Neuronal stem cell (in vitro differentiated cells): ENCODE results near the gene GPX7.

Experiments
- DNase-seq: peaks from one replicate; pipeline ENCODE4 v3.0.0-alpha.2; 2013; ENCODE audit warnings: low spot score
- H2AFZ ChIP-seq: one replicate; pipeline ENCODE4 v1.6.1; 2013; ENCODE audit warnings: mild to moderate bottlenecking, low read length, inconsistent platforms
- H2AK5ac ChIP-seq: 2 replicates; pipeline ENCODE4 v1.6.1; 2013; ENCODE audit warnings: low read depth, mild to moderate bottlenecking, inconsistent platforms, low read length, moderate library complexity, mixed read lengths
- H2BK120ac ChIP-seq: 2 replicates; pipeline ENCODE4 v1.6.1; 2013; ENCODE audit warnings: low read depth, mild to moderate bottlenecking, inconsistent platforms, low read length, moderate library complexity, mixed read lengths
- H2BK12ac ChIP-seq: one replicate; pipeline ENCODE4 v1.6.1; 2013; ENCODE audit warnings: low read length, inconsistent platforms
- H2BK15ac ChIP-seq: 2 replicates; pipeline ENCODE4 v1.6.1; 2013; ENCODE audit warnings: mild to moderate bottlenecking, low read length, inconsistent platforms, mixed read lengths
- H2BK5ac ChIP-seq: one replicate; pipeline ENCODE4 v1.6.1; 2013; ENCODE audit warnings: inconsistent platforms, mild to moderate bottlenecking, low read length, moderate library complexity
- H3K14ac ChIP-seq: one replicate; pipeline ENCODE4 v1.6.1; 2013; ENCODE audit warnings: low read length, inconsistent platforms
- H3K18ac ChIP-seq: 2 replicates; pipeline ENCODE4 v1.6.1; 2013; ENCODE audit warnings: low read length, inconsistent platforms
- H3K23ac ChIP-seq: 2 replicates; pipeline ENCODE4 v1.6.1; 2013; ENCODE audit warnings: low read depth, mild to moderate bottlenecking, mixed read lengths, low read length, inconsistent platforms; ENCODE audit not compliant: poor library complexity
- H3K27ac ChIP-seq: replicated peaks from 3 replicates; pipeline ENCODE4 v1.5.1; 2013; ENCODE audit warnings: low read length, inconsistent platforms
- H3K27me3 ChIP-seq, 3 experiments: 2 replicates each; pipeline ENCODE4 v1.6.1; 2013; ENCODE audit warnings: low read length in 3 of 3, mild to moderate bottlenecking in 2 of 3, inconsistent platforms in 1 of 3, low read depth in 1 of 3, mixed read lengths in 1 of 3, moderate library complexity in 1 of 3; ENCODE audit not compliant: control insufficient read depth in 3 of 3, insufficient read depth in 3 of 3
- H3K36me3 ChIP-seq, 2 donors: replicated peaks in 1 of 2; 2 replicates each; pipeline ENCODE4 v1.6.1; 2013; ENCODE audit warnings: low read length in 2 of 2; ENCODE audit not compliant: control insufficient read depth in 2 of 2, insufficient read depth in 2 of 2
- H3K4ac ChIP-seq: 2 replicates; pipeline ENCODE4 v1.6.1; 2013; ENCODE audit warnings: inconsistent platforms, mild to moderate bottlenecking, low read length, moderate library complexity
- H3K4me1 ChIP-seq, 2 donors: 1 replicate in 1 of 2; 2 replicates in 1 of 2; pipeline ENCODE4 v1.6.1; 2013; ENCODE audit warnings: low read length in 2 of 2, low read depth in 1 of 2; ENCODE audit not compliant: control insufficient read depth in 2 of 2, insufficient read depth in 1 of 2
- H3K4me2 ChIP-seq: one replicate; pipeline ENCODE4 v1.6.1; 2013; ENCODE audit warnings: mild to moderate bottlenecking, low read length, inconsistent platforms; ENCODE audit not compliant: insufficient read depth, poor library complexity, severe bottlenecking
- H3K4me3 ChIP-seq, 2 donors: 2 replicates each; pipeline ENCODE4 v1.5.1; 2013; ENCODE audit warnings: low read length in 2 of 2, mild to moderate bottlenecking in 2 of 2, inconsistent platforms in 1 of 2, moderate library complexity in 1 of 2
- H3K79me1 ChIP-seq: one replicate; pipeline ENCODE4 v1.6.1; 2013; ENCODE audit warnings: low read depth, mild to moderate bottlenecking, inconsistent platforms, low read length, moderate library complexity
- H3K9ac ChIP-seq: one replicate; pipeline ENCODE4 v1.6.1; 2013; ENCODE audit warnings: mild to moderate bottlenecking, low read depth, low read length, inconsistent platforms; ENCODE audit not compliant: poor library complexity
- H3K9me3 ChIP-seq, 2 donors: replicated peaks in 1 of 2; 2 replicates each; pipeline versions ENCODE3 to v1.6.1; 2013; ENCODE audit warnings: low read length in 2 of 2, mild to moderate bottlenecking in 2 of 2, inconsistent platforms in 1 of 2, low read depth in 1 of 2, mixed read lengths in 1 of 2, moderate library complexity in 1 of 2; ENCODE audit not compliant: control insufficient read depth in 2 of 2, insufficient read depth in 1 of 2
- H4K8ac ChIP-seq: one replicate; pipeline ENCODE4 v1.6.1; 2013; ENCODE audit warnings: low read depth, mild to moderate bottlenecking, inconsistent platforms, low read length, moderate library complexity
- H4K91ac ChIP-seq: one replicate; pipeline ENCODE4 v1.6.1; 2013; ENCODE audit warnings: low read length, low read depth, mild to moderate bottlenecking, inconsistent platforms; ENCODE audit not compliant: poor library complexity
- WGBS, 2 donors: extraction: QIAGEN DNeasy Blood & Tissue Kit; methylation state at CpG; one replicate each; pipeline ENCODE4 v1.1.7; 2013; ENCODE audit warnings: missing lambda C conversion rate in 2 of 2, mixed read lengths in 1 of 2; ENCODE audit not compliant: insufficient read length in 2 of 2, insufficient replicate concordance in 1 of 2; ENCODE audit errors: extremely low coverage in 2 of 2; 5-methylcytosine and 5-hydroxymethylcytosine counted together

The GPX7 gene

GRCh38 chr1:52635321-52636089, 33.3 kb downstream of the GPX7 start:
- no peak for DNase-seq

DNA sequence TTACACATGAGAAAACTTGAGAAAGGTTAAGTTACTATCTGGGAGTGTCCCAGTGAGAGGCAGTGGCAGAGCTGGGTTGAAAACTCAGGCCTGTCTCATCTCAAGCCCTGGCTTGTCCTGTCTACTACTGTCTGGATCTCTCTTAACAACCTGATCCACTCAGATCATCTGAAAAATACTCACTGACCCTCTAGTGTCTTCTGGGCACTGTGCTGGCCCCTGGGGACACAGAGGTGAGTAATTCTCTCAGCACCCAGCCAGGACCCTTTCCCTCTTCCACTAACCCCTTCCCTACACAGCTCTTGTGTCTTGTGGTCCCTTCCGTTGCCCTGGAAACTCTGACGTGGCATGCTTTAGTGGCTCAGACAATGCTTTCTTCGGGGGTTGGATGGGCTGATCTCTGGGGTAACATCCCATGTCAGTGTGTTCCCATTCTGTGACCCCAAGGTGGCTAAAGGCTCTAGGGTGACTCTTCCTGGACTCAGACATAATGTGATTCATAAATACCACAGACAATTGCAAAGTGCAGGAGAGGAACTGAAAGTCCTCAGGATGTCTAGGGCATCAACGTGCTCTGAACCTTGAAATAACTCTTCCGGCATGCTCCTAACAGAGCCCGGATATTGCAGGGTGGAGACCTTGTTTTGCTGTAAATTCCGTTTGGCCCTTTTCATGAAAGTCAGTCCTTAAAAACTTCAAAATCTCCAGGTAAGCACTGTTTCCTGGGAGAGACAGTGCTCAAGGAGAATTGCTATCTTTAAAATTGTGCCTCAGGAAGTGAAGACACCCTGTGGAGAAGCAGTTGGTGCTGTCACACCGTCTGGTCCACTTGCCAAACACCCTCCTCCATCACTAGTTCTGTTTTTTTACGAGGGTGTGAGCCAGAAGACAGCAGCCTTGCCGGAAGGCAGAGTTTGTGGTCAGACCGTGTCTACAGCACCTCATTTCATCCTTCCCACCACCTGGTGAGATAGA, 34.8 kb downstream of the GPX7 start:
- no peaks in the 10 kb centered on the region for H3K36me3 ChIP-seq
- H2AK5ac ChIP-seq: no peak overlapping the region
- H2BK120ac ChIP-seq: no peak overlapping the region
- no CpG with 5 or more reads among the region's 11 CpGs for WGBS, 2 donors
- H3K27ac ChIP-seq: no peak overlapping the region
- no peak overlapping the region for H2BK5ac ChIP-seq
- no peaks in the 10 kb centered on the region for H3K79me1 ChIP-seq
- no peak for DNase-seq
- no peak overlapping the region for H4K91ac ChIP-seq
- no peak overlapping the region for H3K4me2 ChIP-seq
- H3K14ac ChIP-seq: no peak overlapping the region
- no peak overlapping the region for H3K4me3 ChIP-seq
- H3K18ac ChIP-seq: no peak overlapping the region
- peaks cover 0 to 25% (median 3%) of the 10 kb centered on the region in 3 experiments for H3K27me3 ChIP-seq
- H2AFZ ChIP-seq: peak overlapping the region; percentile 67
- no peak overlapping the region for H2BK12ac ChIP-seq
- no peak overlapping the region for H3K23ac ChIP-seq
- H3K9ac ChIP-seq: no peak overlapping the region
- H2BK15ac ChIP-seq: no peak overlapping the region
- H4K8ac ChIP-seq: no peak overlapping the region
- H3K9me3 ChIP-seq: peaks cover 2 to 5% of the 10 kb centered on the region in 2 donors
- H3K4ac ChIP-seq: no peak overlapping the region
- peaks cover 11 to 28% of the 10 kb centered on the region in 2 donors for H3K4me1 ChIP-seq

More at GRCh38 chr1:52635321-52636089, 33.3 kb downstream of the GPX7 start:
- H2BK12ac ChIP-seq: no peak overlapping the region
- H3K18ac ChIP-seq: no peak overlapping the region
- H3K9ac ChIP-seq: no peak overlapping the region
- H3K4ac ChIP-seq: no peak overlapping the region
- no peak overlapping the region for H2AK5ac ChIP-seq
- peaks cover 13 to 28% of the 10 kb centered on the region in 2 donors for H3K4me1 ChIP-seq
- no peak overlapping the region for H3K27ac ChIP-seq
- no peak overlapping the region for H4K8ac ChIP-seq
- H3K4me3 ChIP-seq: no peak overlapping the region
- no peaks in the 10 kb centered on the region for H3K79me1 ChIP-seq
- H3K36me3 ChIP-seq: no peaks in the 10 kb centered on the region
- peaks cover 2 to 5% of the 10 kb centered on the region in 2 donors for H3K9me3 ChIP-seq
- H3K14ac ChIP-seq: no peak overlapping the region
- no CpG with 5 or more reads among the region's 4 CpGs for WGBS, 2 donors
- no peak overlapping the region for H4K91ac ChIP-seq
- no peak overlapping the region for H2BK120ac ChIP-seq
- peaks cover 0 to 32% (median 3%) of the 10 kb centered on the region in 3 experiments for H3K27me3 ChIP-seq
- H2AFZ ChIP-seq: no peak overlapping the region
- H3K4me2 ChIP-seq: no peak overlapping the region
- H2BK5ac ChIP-seq: no peak overlapping the region
- no peak overlapping the region for H2BK15ac ChIP-seq
- H3K23ac ChIP-seq: no peak overlapping the region

DNA sequence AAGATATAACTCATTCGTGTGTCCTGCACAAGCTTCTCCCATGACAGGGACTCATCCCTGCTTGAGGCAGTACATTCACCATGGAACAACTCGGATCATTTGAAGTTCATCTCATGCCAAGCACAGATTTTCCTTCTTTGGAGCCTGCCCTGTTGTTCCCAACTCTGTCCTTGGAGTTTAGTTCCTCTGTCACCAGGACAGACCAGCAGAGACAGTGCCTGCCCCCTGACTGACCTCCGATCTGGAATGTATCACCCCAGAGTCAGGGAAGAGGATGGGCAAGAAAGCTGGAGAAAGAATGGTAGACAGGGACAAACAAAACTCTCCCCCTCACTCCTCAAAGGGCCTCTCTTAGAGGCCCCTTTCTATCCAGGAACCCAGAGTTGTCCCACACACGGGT, 35.8 kb downstream of the GPX7 start:
- WGBS, 2 donors: no CpG with 5 or more reads among the region's 4 CpGs
- Histone ChIP-seq H2BK5ac (no peak overlapping the region), H2BK15ac (no peak overlapping the region), H4K8ac (no peak overlapping the region), H3K4me1 (peaks cover 9 to 28% of the 10 kb centered on the region in 2 donors), H2BK120ac (no peak overlapping the region), H3K79me1 (no peaks in the 10 kb centered on the region), H4K91ac (no peak overlapping the region), H3K36me3 (peaks cover 0 to 2% of the 10 kb centered on the region in 2 donors), H3K4me2 (no peak overlapping the region), H3K14ac (no peak overlapping the region), H3K18ac (no peak overlapping the region), H2AK5ac (no peak overlapping the region), H3K9ac (no peak overlapping the region), H3K23ac (no peak overlapping the region), H3K4me3 (no peak overlapping the region), H3K27me3 (peaks cover 0 to 16% (median 3%) of the 10 kb centered on the region in 3 experiments), H2AFZ (peak overlapping the region; percentile 60), H2BK12ac (no peak overlapping the region), H3K27ac (no peak overlapping the region), H3K9me3 (peaks cover 2 to 5% of the 10 kb centered on the region in 2 donors), H3K4ac (no peak overlapping the region)
- DNase-seq: no peak

GRCh38 chr1:52640697-52641096, 38.5 kb downstream of the GPX7 start:
- Histone ChIP-seq H3K9ac (no peak overlapping the region), H2BK12ac (no peak overlapping the region), H4K91ac (no peak overlapping the region), H2BK120ac (no peak overlapping the region), H3K23ac (no peak overlapping the region), H2AFZ (no peak overlapping the region), H2AK5ac (no peak overlapping the region), H3K27ac (no peak overlapping the region), H3K9me3 (no peaks in the 10 kb centered on the region), H3K4ac (no peak overlapping the region), H3K14ac (no peak overlapping the region), H3K4me2 (no peak overlapping the region), H4K8ac (no peak overlapping the region), H3K4me3 (no peak overlapping the region), H2BK15ac (no peak overlapping the region), H3K18ac (no peak overlapping the region), H2BK5ac (no peak overlapping the region), H3K79me1 (no peaks in the 10 kb centered on the region), H3K36me3 (peaks cover 0 to 2% of the 10 kb centered on the region in 2 donors), H3K27me3 (no peaks in the 10 kb centered on the region), H3K4me1 (peaks cover 6 to 28% of the 10 kb centered on the region in 2 donors)
- no CpG with 5 or more reads among the region's 6 CpGs for WGBS, 2 donors
- DNase-seq: no peak
